ENCODE results near the gene PLTP. TPM values are rescaled to one million over a fixed set of nuclear protein-coding genes. Genes with fewer than 3 reads are reported as not detected.

PLTP gene
- total and polyA plus RNA-seq, 2 of the 13 experiments (the other 11 are each of a cell fraction or from before 2014, with no cell fraction given): 16.9 to 28.6 TPM

GRCh38 chr20:45934046-45934585 is 22.2 kb upstream of the PLTP start (continued):
- TF ChIP-seq TERF1 (CRISPR knock-in tag; IDR thresholded peaks at IDR 0.05) (0 out of 2 replicates have a peak, but pooled peaks have one; percentile 57), DZIP1 (CRISPR knock-in tag; IDR thresholded peaks at IDR 0.05) (no peak), ZNF589 (CRISPR knock-in tag; conservative IDR thresholded peaks at IDR 0.05) (peak; percentile 10; the same call in 1 of the 2 replicates), ZSCAN20 (CRISPR knock-in tag; IDR thresholded peaks at IDR 0.05; ENCODE audit: borderline replicate concordance) (0 out of 2 replicates have a peak, but pooled peaks have one; percentile 42), KDM1A (CRISPR knock-in tag; IDR thresholded peaks at IDR 0.05) (peak; percentile 4; the same call in 1 of the 2 replicates), ZNF691 (CRISPR knock-in tag; IDR thresholded peaks at IDR 0.05; ENCODE audit: borderline replicate concordance, low read depth) (no peak; the same call in 1 of the 2 replicates), E2F2 (CRISPR knock-in tag; IDR thresholded peaks at IDR 0.05; ENCODE audit: borderline replicate concordance) (no peak), SSRP1 (CRISPR knock-in tag; IDR thresholded peaks at IDR 0.05) (peak; percentile 27; the same call in 1 of the 2 replicates), ZBTB49 (CRISPR knock-in tag; IDR thresholded peaks at IDR 0.05; ENCODE audit: borderline replicate concordance) (no peak), ZNF788 (CRISPR knock-in tag; IDR thresholded peaks at IDR 0.05; ENCODE audit: borderline replicate concordance) (no peak), ZNF496 (CRISPR knock-in tag; IDR thresholded peaks at IDR 0.05; ENCODE audit: insufficient replicate concordance) (no peak), ZKSCAN5 (CRISPR knock-in tag; IDR thresholded peaks at IDR 0.05) (no peak), ZNF232 (CRISPR knock-in tag; IDR thresholded peaks at IDR 0.05; ENCODE audit: borderline replicate concordance) (no peak), GABPA (IDR thresholded peaks at IDR 0.05; ENCODE audit: low read depth, low read length) (no peak), GABPA (CRISPR knock-in tag; IDR thresholded peaks at IDR 0.05; ENCODE audit: low read depth) (peak; percentile 70), ZNF546 (CRISPR knock-in tag; conservative IDR thresholded peaks at IDR 0.05) (no peak), NR2F6 (IDR thresholded peaks at IDR 0.05) (no peak; the same call in 1 of the 2 replicates), NR2F6 (CRISPR knock-in tag; IDR thresholded peaks at IDR 0.05) (no peak), ZUFSP (CRISPR knock-in tag; IDR thresholded peaks at IDR 0.05; ENCODE audit: borderline replicate concordance) (no peak), KLF9 (CRISPR knock-in tag; IDR thresholded peaks at IDR 0.05; ENCODE audit: low read depth) (peak; percentile 26; the same call in 1 of the 2 replicates)

Measured in HepG2 (cell line).